ENCODE data around the gene KRTAP5-10.
"Not testable (repeated sequence)": the region's sequence is repeated elsewhere in the genome, so short reads cannot be mapped to it uniquely, and the experiment has no call there.

KRTAP5-10 gene, protein sequence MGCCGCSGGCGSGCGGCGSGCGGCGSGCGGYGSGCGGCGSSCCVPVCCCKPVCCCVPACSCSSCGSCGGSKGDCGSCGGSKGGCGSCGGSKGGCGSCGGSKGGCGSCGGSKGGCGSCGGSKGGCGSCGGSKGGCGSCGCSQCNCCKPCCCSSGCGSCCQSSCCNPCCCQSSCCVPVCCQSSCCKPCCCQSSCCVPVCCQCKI

DNA sequence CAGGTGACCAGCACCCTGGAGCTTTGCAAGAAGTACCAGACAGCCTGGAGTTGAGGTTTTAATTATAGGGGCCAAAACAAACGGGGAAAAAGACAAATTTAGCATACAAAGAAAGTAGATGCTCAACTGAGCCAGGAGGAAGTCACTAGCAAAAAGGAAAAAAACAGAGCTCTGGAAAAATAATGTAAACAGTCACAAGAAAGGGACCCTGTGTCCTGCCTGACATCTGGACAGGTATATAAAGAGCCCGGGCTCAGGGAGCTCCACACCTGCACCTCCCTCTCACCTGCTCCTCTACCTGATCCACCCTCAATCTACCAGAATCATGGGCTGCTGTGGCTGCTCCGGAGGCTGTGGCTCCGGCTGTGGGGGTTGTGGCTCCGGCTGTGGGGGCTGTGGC is at the start of gene KRTAP5-10:
TSS of gene KRTAP5-10 (plus strand) at position 301 of the 400 bp plus-strand sequence. CDS start at position 326, 25 bp downstream.
- DNase-seq (ENCODE audit: low read depth, low spot score) = no peak

- DNase-seq (ENCODE audit: low read depth, low spot score) = no peak
Measured at GRCh38 chr11:71518506-71519471, 46.6 kb upstream of the KRTAP5-10 start.

DNA sequence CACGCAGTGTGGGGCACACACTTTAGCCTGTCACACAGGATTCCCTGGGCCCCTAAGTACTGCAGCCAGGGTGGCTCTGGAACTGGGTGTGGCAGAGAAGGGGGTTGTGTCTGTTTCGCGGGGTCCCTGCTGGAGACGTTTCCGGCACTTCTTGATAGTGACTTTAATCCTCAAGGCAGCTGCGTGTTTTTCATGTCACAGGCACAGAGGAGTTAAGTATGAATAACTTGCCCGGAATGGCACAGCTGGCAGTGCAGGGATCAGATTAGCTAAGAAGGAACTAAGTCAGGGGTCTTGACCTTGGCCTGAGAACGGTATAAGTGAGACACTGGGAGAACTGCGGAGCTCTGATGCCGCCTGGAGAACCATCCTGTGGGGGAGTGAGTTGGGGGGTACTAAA is 45.8 kb upstream of the KRTAP5-10 start:
- no peak for DNase-seq (ENCODE audit: low read depth, low spot score)

DNA sequence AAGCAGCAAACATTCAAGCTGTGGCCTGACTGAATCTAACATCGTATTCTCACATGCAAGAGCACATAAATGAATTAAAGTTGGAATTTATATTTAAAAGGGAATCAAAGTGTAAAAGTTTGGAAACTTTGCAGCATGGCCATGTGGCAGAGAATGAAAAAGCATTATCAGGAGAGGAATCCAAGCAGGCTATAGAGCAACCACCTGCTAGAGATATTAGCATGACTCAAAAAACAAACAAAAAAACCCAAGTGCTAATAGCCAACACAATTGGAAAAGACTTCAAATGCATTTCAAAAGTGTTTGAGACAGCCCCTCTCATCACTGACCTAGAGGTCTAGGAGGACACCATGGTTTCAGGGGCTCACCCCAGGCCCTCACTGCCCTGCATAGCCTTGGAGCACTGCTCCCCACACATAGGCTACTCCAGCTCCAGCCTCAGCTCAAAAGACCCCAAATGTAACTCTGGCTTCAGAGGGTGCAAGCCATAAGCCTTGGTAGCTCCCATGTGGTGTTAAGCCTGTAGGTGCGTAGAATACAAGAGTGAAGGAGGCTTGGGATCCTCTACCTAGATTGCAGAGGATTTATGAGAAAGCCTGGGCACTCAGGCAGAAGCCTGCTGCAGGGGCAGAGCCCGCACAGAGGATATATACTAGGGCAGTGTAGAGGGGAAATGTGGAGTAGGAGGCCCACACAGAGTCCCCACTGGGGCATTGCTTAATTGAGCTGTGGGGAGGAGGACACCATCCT is 40.0 kb upstream of the KRTAP5-10 start:
- DNase-seq (ENCODE audit: low read depth, low spot score) = no peak

DNA sequence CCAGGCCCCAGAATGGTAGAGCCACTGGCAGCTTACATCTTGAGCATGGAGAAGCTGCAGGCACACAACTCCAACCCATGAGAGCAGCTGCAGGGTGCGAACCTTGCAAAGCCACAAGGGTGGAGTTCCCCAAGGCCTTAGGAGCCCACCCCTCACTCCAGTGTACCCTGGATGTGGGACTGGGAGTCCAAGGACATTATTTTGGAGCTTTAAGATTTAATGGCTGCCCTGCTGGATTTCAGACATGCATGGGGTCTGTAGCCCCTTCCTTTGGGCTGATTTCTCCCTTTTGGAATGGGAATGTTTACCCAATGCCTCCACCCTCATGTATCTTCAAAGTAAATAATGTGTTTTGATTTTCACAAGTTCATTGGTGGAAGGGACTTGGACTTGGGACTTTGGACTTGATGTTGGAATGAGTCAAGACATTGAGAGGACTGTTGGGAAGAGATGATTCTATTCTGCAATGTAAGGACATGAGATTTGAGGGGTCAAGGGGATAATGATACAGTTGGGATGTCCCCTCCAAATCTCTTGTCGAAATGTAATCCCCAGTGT is 39.3 kb upstream of the KRTAP5-10 start:
- no peak for DNase-seq (ENCODE audit: low read depth, low spot score)

DNA sequence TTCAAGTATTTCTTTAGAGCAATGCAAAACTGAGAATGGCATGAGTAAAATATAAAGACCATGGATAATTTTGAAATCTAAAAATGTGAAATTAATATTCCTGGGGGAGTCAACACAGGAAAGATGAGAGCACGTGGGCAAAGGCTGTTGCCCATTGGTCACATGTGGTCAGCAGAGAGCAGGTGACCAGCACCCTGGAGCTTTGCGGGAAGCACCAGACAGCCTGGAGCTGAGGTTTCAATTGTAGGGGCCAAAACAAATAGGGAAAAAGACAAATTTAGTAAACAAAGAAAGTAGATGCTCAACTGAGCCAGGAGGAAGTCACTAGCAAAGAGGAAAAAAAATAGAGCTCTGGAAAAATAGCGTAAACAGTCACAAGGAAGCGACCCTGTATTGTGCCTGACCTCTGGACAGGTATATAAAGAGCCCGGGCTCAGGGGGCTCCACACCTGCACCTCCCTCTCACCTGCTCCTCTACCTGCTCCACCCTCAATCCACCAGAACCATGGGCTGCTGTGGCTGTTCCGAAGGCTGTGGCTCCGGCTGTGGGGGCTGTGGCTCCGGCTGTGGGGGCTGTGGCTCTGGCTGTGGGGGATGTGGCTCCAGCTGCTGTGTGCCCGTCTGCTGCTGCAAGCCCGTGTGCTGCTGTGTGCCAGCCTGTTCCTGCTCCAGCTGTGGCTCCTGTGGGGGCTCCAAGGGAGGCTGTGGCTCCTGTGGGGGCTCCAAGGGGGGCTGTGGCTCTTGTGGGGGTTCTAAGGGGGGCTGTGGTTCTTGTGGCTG is 38.4 kb upstream of the KRTAP5-10 start, which contains the start of gene KRTAP5-7:
TSS of gene KRTAP5-7 (plus strand) at position 472 of the 780 bp plus-strand sequence. CDS start at position 506, 34 bp downstream.
- DNase-seq (ENCODE audit: low read depth, low spot score) = not testable (repeated sequence)

DNA sequence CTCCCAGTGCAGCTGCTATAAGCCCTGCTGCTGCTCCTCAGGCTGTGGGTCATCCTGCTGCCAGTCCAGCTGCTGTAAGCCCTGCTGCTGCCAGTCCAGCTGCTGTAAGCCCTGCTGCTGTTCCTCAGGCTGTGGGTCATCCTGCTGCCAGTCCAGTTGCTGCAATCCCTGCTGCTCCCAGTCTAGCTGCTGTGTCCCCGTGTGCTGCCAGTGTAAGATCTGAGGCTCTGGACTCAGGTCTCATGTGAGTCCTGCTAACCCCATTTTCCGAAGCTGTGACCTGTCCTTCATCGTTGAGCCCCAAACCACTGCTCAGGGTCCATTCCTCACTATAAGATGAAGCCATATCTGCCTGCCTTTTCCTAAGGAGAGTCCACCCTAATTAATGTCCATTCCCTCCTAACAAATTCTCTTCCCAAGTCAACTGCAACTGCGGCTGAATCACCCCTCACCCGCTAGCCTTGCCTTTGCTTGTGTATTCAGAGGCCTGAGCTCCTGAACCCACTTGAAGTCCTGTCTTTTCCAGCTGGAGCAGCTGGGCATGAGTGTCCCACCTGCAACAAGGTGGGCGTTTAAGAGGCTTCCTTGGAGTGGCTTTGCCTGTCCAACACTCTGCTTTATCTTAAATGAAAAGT is 37.7 kb upstream of the KRTAP5-10 start:
- no peak for DNase-seq (ENCODE audit: low read depth, low spot score)

DNA sequence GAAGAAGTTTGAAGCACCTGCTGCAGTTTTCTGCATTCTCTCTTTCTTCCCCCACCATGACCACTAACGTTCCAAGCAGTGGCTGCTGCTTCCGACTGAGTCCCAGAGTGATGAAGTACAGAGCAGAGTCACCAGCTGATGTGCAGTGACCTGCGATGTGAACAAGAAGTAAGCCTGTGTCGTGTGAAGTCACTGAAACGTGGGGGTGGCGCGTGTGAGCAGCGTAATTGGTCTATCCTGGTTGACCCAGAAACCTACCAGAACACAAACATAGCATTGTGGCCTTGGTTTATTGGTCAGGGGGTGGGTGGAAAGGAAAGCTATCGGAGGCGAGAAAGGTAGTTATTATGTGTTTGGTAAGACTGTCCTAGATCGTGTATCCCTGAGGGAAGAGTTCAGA is 34.8 kb upstream of the KRTAP5-10 start:
- DNase-seq (ENCODE audit: low read depth, low spot score) = no peak

DNA sequence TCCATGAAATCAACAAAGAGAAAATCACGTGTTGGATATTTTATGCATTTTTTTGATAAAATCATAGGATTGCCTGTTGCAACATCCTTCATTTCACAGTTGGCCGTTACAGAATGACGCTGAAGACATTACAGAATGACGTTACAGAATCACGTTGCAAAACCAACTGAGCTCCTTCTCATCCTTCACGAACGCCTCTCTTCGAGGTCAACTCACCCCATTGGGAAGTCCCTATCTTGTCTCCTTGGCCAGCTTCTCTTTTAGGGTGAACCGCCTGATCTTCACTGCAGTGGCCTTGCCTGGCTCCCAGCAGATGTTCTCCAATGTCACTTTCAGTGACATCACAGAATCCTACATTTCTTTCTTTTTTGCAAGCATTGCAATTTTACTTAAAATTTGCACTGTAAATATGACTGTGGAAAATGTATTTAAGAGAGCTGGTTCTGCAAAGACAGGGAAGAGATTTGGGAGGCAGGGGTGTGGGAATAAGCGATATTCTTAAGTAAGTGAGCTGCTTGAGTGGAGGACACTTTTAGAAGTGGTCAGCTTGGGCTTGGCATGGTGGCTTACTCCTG is 33.2 kb upstream of the KRTAP5-10 start:
- DNase-seq (ENCODE audit: low read depth, low spot score) = no peak

- DNase-seq (ENCODE audit: low read depth, low spot score) = not testable (repeated sequence)
Measured at GRCh38 chr11:71534711-71535608, 30.4 kb upstream of the KRTAP5-10 start.

- DNase-seq (ENCODE audit: low read depth, low spot score) = no peak
Measured at GRCh38 chr11:71535825-71536224, 29.5 kb upstream of the KRTAP5-10 start.

DNA sequence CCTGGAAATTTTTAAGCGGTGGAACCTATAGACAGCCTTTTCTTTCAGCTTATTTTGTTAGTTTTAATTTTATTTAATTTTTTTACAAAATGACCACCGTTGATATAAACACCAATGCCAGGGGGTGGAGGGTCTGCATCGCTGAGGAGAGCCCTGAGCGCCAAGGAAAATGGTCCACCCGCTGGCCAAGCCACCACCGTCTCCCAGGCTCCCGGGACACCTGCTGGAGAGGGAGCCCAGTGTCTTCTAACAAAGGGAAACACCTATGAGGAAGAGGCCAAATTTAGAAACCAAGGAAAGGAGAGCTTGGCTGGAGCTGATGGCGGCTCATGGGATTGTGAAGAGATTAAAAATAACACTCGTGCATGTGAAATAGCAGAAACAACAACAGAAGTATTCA is 27.8 kb upstream of the KRTAP5-10 start:
- DNase-seq (ENCODE audit: low read depth, low spot score) = no peak

GRCh38 chr11:71537977-71538665 is 27.2 kb upstream of the KRTAP5-10 start, which contains the start of gene KRTAP5-8:
Gene KRTAP5-8, plus strand, starts transcription at chr11:71538025. Its CDS starts 31 bp downstream, at chr11:71538056.
- not testable (repeated sequence) for DNase-seq (ENCODE audit: low read depth, low spot score)

DNA sequence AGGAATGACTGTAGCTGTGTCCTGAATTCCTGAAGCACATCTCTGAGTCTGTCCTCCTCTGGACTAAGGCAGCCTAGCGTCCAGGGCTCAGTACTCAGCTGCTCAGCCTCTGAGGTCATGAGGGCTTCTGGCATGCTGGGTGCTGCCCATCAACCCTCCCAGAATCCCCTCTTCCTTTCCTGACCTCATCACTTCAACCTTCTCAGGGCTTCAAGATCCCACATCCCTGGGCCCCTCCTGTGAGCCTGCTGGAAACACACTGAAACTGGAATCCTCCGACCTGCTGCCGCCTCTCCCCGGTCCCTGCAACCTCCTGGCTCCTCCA is 26.7 kb upstream of the KRTAP5-10 start:
- DNase-seq (ENCODE audit: low read depth, low spot score) = no peak

GRCh38 chr11:71539017-71539416 is 26.3 kb upstream of the KRTAP5-10 start:
- DNase-seq (ENCODE audit: low read depth, low spot score) = no peak

GRCh38 chr11:71539971-71540370 is 25.4 kb upstream of the KRTAP5-10 start:
- DNase-seq (ENCODE audit: low read depth, low spot score) = not testable (repeated sequence)

DNA sequence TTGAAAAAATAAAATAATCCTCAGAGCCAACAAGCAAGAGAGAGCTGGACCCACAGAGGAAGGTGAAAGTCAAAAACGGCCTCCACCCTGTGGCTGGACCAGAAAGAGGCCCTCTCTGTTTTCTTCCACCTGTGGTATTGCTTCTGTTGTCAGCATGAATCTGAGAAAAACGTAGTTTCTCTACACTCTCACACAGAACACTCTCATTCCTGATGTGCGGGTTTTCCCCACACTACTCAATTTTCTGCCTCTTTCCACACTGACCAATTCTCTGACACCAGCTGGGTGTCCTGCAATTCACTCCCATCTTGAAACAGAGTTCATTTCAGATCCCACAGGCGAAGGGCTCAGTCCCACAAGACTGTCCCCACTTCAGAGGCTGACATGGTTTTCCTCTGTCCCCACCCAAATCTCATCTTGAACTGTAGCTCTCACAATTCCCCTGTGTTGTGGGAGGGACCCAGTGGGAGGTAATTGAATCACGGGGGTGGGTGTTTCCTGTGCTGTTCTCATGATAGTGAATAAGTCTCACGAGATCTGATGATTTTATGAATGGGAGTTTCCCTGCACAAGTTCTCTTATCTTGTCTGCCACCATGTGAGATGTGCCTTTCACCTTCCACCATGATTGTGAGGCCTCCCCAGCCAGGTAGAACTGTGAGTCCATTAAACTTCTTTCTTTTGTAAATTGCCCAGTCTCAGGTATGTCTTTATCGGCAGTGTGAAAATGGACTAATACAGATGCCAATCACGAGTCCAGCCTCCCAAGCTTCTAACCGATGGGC is 24.6 kb upstream of the KRTAP5-10 start:
- not testable (repeated sequence) for DNase-seq (ENCODE audit: low read depth, low spot score)

- DNase-seq (ENCODE audit: low read depth, low spot score) = no peak
Measured at GRCh38 chr11:71542382-71542781, 23.0 kb upstream of the KRTAP5-10 start.

Measured in astrocyte of the hippocampus (primary cell).